H9 (cell line): ENCODE measurements around the gene DPF3. TPM values are rescaled to one million over a fixed set of nuclear protein-coding genes. Genes with fewer than 3 reads are reported as not detected.

ENCODE experiments used
- DNase-seq: peaks from one replicate; pipeline ENCODE4 v3.0.0-alpha.2; 2017
- H2AFZ ChIP-seq: one replicate; pipeline ENCODE4 v1.6.1; 2013; ENCODE audit warnings: mild to moderate bottlenecking, low read length, control low read depth, moderate library complexity
- H2AK5ac ChIP-seq: 2 replicates; pipeline ENCODE4 v1.6.1; 2013; ENCODE audit warnings: low read length, control low read depth, mixed read lengths; ENCODE audit not compliant: insufficient read length
- H2BK120ac ChIP-seq: one replicate; pipeline ENCODE4 v1.6.1; 2013; ENCODE audit warnings: low read depth, mild to moderate bottlenecking, low read length, control low read depth, inconsistent platforms; ENCODE audit not compliant: poor library complexity, severe bottlenecking
- H2BK12ac ChIP-seq: 2 replicates; pipeline ENCODE4 v1.6.1; 2013; ENCODE audit warnings: low read length, control low read depth, mixed read lengths, low read depth; ENCODE audit not compliant: insufficient read length
- H2BK15ac ChIP-seq: 2 replicates; pipeline ENCODE4 v1.6.1; 2013; ENCODE audit warnings: low read depth, low read length, control low read depth
- H2BK20ac ChIP-seq: one replicate; pipeline ENCODE4 v1.6.1; 2013; ENCODE audit warnings: low read depth, mild to moderate bottlenecking, low read length, control low read depth, inconsistent platforms; ENCODE audit not compliant: poor library complexity, severe bottlenecking
- H2BK5ac ChIP-seq: 2 replicates; pipeline ENCODE4 v1.6.1; 2013; ENCODE audit warnings: low read length, control low read depth, mixed read lengths; ENCODE audit not compliant: insufficient read length
- H3K14ac ChIP-seq: 2 replicates; pipeline ENCODE4 v1.6.1; 2013; ENCODE audit warnings: low read length, control low read depth; ENCODE audit not compliant: insufficient read depth
- H3K18ac ChIP-seq: 2 replicates; pipeline ENCODE4 v1.6.1; 2013; ENCODE audit warnings: low read depth, mild to moderate bottlenecking, mixed read lengths, low read length, control low read depth; ENCODE audit not compliant: insufficient read length
- H3K23ac ChIP-seq: 2 replicates; pipeline ENCODE4 v1.6.1; 2013; ENCODE audit warnings: low read length, control low read depth, mixed read lengths, low read depth; ENCODE audit not compliant: insufficient read length
- H3K23me2 ChIP-seq: 2 replicates; pipeline ENCODE4 v1.6.1; 2013; ENCODE audit warnings: low read depth, mild to moderate bottlenecking, mixed read lengths, low read length, control low read depth; ENCODE audit not compliant: insufficient read length, poor library complexity, severe bottlenecking
- H3K27ac ChIP-seq: 2 replicates; pipeline ENCODE4 v1.5.1; 2013; ENCODE audit warnings: low read length, control low read depth, mixed read lengths, low read depth; ENCODE audit not compliant: insufficient read length
- H3K27me3 ChIP-seq: 2 replicates; pipeline ENCODE4 v1.6.1; 2013; ENCODE audit warnings: low read length, control low read depth, inconsistent platforms; ENCODE audit not compliant: insufficient read depth
- H3K4ac ChIP-seq: 2 replicates; pipeline ENCODE4 v1.6.1; 2013; ENCODE audit warnings: low read depth, mild to moderate bottlenecking, control low read depth, inconsistent platforms, low read length, moderate library complexity
- H3K4me1 ChIP-seq: 2 replicates; pipeline ENCODE4 v1.6.1; 2013; ENCODE audit warnings: low read length, control low read depth, inconsistent platforms; ENCODE audit not compliant: insufficient read depth
- H3K4me2 ChIP-seq: 2 replicates; pipeline ENCODE4 v1.6.1; 2013; ENCODE audit warnings: low read length, control low read depth, mixed read lengths; ENCODE audit not compliant: insufficient read length, insufficient read depth
- H3K56ac ChIP-seq: 2 replicates; pipeline ENCODE4 v1.6.1; 2013; ENCODE audit warnings: low read depth, mild to moderate bottlenecking, mixed read lengths, low read length, control low read depth; ENCODE audit not compliant: insufficient read length
- H3K79me1 ChIP-seq: 2 replicates; pipeline ENCODE4 v1.6.1; 2013; ENCODE audit warnings: low read depth, mild to moderate bottlenecking, moderate library complexity, low read length, control low read depth, inconsistent platforms; ENCODE audit not compliant: insufficient read depth, poor library complexity, severe bottlenecking
- H3K79me2 ChIP-seq: 2 replicates; pipeline ENCODE4 v1.6.1; 2013; ENCODE audit warnings: low read length, control low read depth, inconsistent platforms; ENCODE audit not compliant: insufficient read depth
- H3K9ac ChIP-seq: 2 replicates; pipeline ENCODE4 v1.6.1; 2013; ENCODE audit warnings: low read length, control low read depth, mixed read lengths; ENCODE audit not compliant: insufficient read length; ENCODE audit errors: extremely low read depth
- H3K9me3 ChIP-seq: one replicate; pipeline ENCODE4 v1.6.1; 2013; ENCODE audit warnings: low read depth, low read length, inconsistent platforms; ENCODE audit not compliant: control insufficient read depth
- H3T11ph ChIP-seq: one replicate; pipeline ENCODE4 v1.6.1; 2013; ENCODE audit warnings: mild to moderate bottlenecking, low read length, control low read depth, inconsistent platforms
- H4K20me1 ChIP-seq: one replicate; pipeline ENCODE4 v1.6.1; 2013; ENCODE audit not compliant: control insufficient read depth, insufficient read length, insufficient read depth
- H4K5ac ChIP-seq: 2 replicates; pipeline ENCODE4 v1.6.1; 2013; ENCODE audit warnings: low read depth, mild to moderate bottlenecking, mixed read lengths, low read length, control low read depth; ENCODE audit not compliant: insufficient read length
- H4K8ac ChIP-seq: replicated peaks from 2 replicates; pipeline ENCODE4 v1.6.1; 2013; ENCODE audit warnings: low read length, control low read depth, mixed read lengths, low read depth; ENCODE audit not compliant: insufficient read length
- H4K91ac ChIP-seq: 2 replicates; pipeline ENCODE4 v1.6.1; 2013; ENCODE audit warnings: low read depth, mild to moderate bottlenecking, moderate library complexity, mixed read lengths, low read length, control low read depth; ENCODE audit not compliant: insufficient read length
- H3K27ac Mint-ChIP-seq, 3 experiments: 2 replicates in 2 of 3; 3 replicates in 1 of 3; pipeline ENCODE4 v1.8.0; 2020 to 2021; ENCODE audit warnings: mixed read lengths in 3 of 3, mild to moderate bottlenecking in 1 of 3, moderate library complexity in 1 of 3
- H3K27me3 Mint-ChIP-seq: 2 replicates; pipeline ENCODE4 v1.8.0; 2021; ENCODE audit warnings: low read depth, mild to moderate bottlenecking, moderate library complexity, mixed read lengths
- H3K36me3 Mint-ChIP-seq, 3 experiments: 2 replicates in 2 of 3; 3 replicates in 1 of 3; pipeline ENCODE4 v1.8.0; 2020 to 2021; ENCODE audit warnings: low read depth in 3 of 3, mixed read lengths in 3 of 3; ENCODE audit not compliant: insufficient read depth in 1 of 3
- H3K4me1 Mint-ChIP-seq, 2 experiments: 2 replicates each; pipeline ENCODE4 v1.8.0; 2020; ENCODE audit warnings: mixed read lengths in 2 of 2
- H3K4me3 Mint-ChIP-seq, 2 experiments: 2 replicates in 1 of 2; 3 replicates in 1 of 2; pipeline ENCODE4 v1.8.0; 2020 to 2021; ENCODE audit warnings: mild to moderate bottlenecking in 2 of 2, mixed read lengths in 2 of 2, moderate library complexity in 1 of 2
- H3K9me3 Mint-ChIP-seq, 2 experiments: 2 replicates in 1 of 2; 3 replicates in 1 of 2; pipeline ENCODE4 v1.8.0; 2020; ENCODE audit warnings: mild to moderate bottlenecking in 2 of 2, mixed read lengths in 2 of 2, moderate library complexity in 1 of 2
- whole genome bisulfite sequencing: extraction: QIAGEN DNeasy Blood & Tissue Kit; methylation state at CpG from one replicate; pipeline ENCODE4 v1.1.7; 2013; ENCODE audit warnings: missing lambda C conversion rate, low lambda C conversion rate, mixed read lengths; ENCODE audit not compliant: insufficient read length; ENCODE audit errors: extremely low coverage; 5-methylcytosine and 5-hydroxymethylcytosine counted together
- total RNA-seq: library from RNA; stranded (reverse); gene quantifications from 2 replicates; pipeline ENCODE4 v1.2.1, GENCODE V29; 2021
- TF ChIP-seq, protein P1 (sequence below): fragments of 200-600 bp; sonication (generic); conservative IDR thresholded peaks from 3 replicates; pipeline ENCODE4 v1.8.0; 2021; ENCODE audit warnings: antibody characterized with exemption, mild to moderate bottlenecking

DPF3 gene
- total RNA-seq, 1 experiment from 2014 or later, result not detected

DNA sequence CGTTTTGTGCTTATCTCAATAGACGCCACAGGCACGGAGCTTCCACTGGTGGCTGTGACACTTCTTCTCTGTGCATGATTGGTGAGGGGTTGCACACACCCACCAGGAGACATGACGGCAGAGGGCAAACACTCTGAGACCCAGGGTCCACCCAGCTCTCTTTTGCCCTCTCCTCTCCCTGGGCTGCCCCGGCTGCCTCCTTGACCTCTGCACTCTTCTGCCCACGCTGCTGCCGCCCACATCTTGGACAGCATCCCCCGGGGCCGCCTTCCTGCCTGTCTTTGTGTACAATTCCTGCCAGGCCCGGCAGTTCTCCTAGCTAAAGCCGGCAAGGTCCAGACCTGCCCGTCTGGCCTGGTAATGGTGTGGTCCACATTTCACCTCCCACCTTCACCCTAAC is 44.7 kb downstream of the DPF3 start:
- H3K79me2 ChIP-seq, result no peaks in the 10 kb centered on the region
- H3K27me3 Mint-ChIP-seq, result peaks cover 9% of the 10 kb centered on the region
- H3K14ac ChIP-seq, result no peak overlapping the region
- H3K23ac ChIP-seq, result no peak overlapping the region
- no peaks in the 10 kb centered on the region for H3K9me3 Mint-ChIP-seq
- no peak overlapping the region for H2AFZ ChIP-seq
- no peaks in the 10 kb centered on the region for H3K4me1 ChIP-seq
- no peak overlapping the region for H3K4me3 Mint-ChIP-seq
- H3K27me3 ChIP-seq, result no peaks in the 10 kb centered on the region; the same call in 1 of the 2 replicates
- no peak for DNase-seq
- no peaks in the 10 kb centered on the region for H3K23me2 ChIP-seq
- no peaks in the 10 kb centered on the region for H3K79me1 ChIP-seq
- H3K4ac ChIP-seq, result no peak overlapping the region
- H2BK5ac ChIP-seq, result no peak overlapping the region
- no peak overlapping the region for H3K56ac ChIP-seq
- peaks cover 20 to 26% of the 10 kb centered on the region in 2 experiments for H3K4me1 Mint-ChIP-seq
- H3K9me3 ChIP-seq, result no peaks in the 10 kb centered on the region
- H3K18ac ChIP-seq, result no peak overlapping the region
- no peak overlapping the region for H2BK20ac ChIP-seq
- H3K27ac ChIP-seq, result no peak overlapping the region
- H2BK12ac ChIP-seq, result no peak overlapping the region
- no peak overlapping the region for H4K5ac ChIP-seq
- no CpG with 5 or more reads among the region's 12 CpGs for WGBS
- no peak overlapping the region for H4K8ac ChIP-seq
- H3K27ac Mint-ChIP-seq, result no peak overlapping the region
- H4K91ac ChIP-seq, result no peak overlapping the region
- TF ChIP-seq, protein P1, sequence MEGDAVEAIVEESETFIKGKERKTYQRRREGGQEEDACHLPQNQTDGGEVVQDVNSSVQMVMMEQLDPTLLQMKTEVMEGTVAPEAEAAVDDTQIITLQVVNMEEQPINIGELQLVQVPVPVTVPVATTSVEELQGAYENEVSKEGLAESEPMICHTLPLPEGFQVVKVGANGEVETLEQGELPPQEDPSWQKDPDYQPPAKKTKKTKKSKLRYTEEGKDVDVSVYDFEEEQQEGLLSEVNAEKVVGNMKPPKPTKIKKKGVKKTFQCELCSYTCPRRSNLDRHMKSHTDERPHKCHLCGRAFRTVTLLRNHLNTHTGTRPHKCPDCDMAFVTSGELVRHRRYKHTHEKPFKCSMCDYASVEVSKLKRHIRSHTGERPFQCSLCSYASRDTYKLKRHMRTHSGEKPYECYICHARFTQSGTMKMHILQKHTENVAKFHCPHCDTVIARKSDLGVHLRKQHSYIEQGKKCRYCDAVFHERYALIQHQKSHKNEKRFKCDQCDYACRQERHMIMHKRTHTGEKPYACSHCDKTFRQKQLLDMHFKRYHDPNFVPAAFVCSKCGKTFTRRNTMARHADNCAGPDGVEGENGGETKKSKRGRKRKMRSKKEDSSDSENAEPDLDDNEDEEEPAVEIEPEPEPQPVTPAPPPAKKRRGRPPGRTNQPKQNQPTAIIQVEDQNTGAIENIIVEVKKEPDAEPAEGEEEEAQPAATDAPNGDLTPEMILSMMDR, result no peak
- H4K20me1 ChIP-seq, result no peaks in the 10 kb centered on the region
- no peak overlapping the region for H3K4me2 ChIP-seq
- no peak overlapping the region for H2BK120ac ChIP-seq
- H3K9ac ChIP-seq, result no peak overlapping the region
- H2AK5ac ChIP-seq, result no peak overlapping the region
- H3K36me3 Mint-ChIP-seq, result peaks cover 0 to 1% (median 0%) of the 10 kb centered on the region in 3 experiments; a peak in 1 of 7 replicates
- H3T11ph ChIP-seq, result no peak overlapping the region
- no peak overlapping the region for H2BK15ac ChIP-seq
